Left cardiac atrium (tissue), 4 donors: ENCODE data around the gene SLC2A2. TPM values are rescaled to one million over a fixed set of nuclear protein-coding genes. Genes with fewer than 3 reads are reported as not detected.

ENCODE experiments used
- ATAC-seq, 2 donors: fragments of 200-7000 bp; cut with Tn5 transposase; one replicate each; pipeline ENCODE4 v1.9.1; 2020; ENCODE audit warnings: mild to moderate bottlenecking in 2 of 2, moderate library complexity in 2 of 2
- DNase-seq: peaks from one replicate; pipeline ENCODE4 v3.0.0-alpha.2; 2020
- intact Hi-C, 2 donors: fragments of 100-400 bp; cut with DNase I; formaldehyde crosslinking; loops; one replicate each; pipeline versions ENCODE4 v1.14.1 to v1.15.1; 2022 to 2023
- total RNA-seq, 2 donors: library from RNA; stranded (reverse); fragmentation: NEBNext Ultra II Directional; extraction: Animal tissue kit (Norgen Biotek cat#: 25700); gene quantifications; one replicate each; pipeline ENCODE4 v1.2.1, GENCODE V29; 2021
- donor health status: DM: no; HTN: yes; CAD: no.
- donor health status: DM: no; HTN: yes; CAD: no; lungs with severe emphysema.
- donor health status: DM: yes; HTN: yes; CAD: no.
- donor health status: Dilated cardiomyopathy.

The SLC2A2 gene
- total RNA-seq, 2 donors from 2014 or later, result not detected

DNA sequence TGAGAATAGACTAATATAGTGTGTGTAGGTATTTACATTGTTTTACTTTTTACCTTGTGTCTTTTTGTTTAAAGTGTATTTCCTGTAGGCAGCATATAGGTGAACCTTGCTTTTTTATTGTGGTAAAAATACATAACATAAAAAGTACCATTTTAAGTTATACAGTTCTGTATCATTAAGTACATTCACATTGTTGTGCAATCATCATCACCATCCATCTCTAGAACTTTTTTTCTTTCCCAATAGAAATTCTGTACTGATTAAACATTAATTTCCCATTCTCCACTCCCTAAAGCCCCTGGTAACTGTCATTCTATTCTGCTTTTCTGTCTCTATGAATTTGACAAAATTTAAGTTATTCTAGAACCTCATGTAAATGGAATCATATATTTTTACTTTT is 69.9 kb downstream of the SLC2A2 start:
- ATAC-seq (no peak), DNase-seq (no peak)
- intact Hi-C loops, result no loop called here

DNA sequence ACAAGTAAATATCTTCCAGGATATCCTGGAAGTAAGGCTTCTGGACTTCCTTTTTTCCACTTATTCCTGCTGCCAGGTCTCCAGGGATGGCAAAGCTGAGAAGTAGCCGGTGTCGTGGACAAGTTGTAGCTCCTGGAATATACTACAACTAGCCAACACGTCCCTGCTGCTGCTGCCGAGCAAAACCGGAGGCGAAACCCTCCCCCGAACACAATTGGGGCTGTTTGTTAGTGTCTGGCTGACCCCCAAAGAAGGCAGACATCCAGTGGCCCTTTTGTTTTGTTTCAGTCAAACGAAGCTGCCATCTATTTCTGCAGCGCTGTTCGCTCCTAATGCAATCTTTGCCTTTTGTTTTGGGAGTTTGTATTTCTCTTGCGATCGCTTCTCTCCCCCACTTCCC is 72.8 kb downstream of the SLC2A2 start:
- DNase-seq, result no peak
- intact Hi-C loops, result no loop called here
- ATAC-seq, result no peak

DNA sequence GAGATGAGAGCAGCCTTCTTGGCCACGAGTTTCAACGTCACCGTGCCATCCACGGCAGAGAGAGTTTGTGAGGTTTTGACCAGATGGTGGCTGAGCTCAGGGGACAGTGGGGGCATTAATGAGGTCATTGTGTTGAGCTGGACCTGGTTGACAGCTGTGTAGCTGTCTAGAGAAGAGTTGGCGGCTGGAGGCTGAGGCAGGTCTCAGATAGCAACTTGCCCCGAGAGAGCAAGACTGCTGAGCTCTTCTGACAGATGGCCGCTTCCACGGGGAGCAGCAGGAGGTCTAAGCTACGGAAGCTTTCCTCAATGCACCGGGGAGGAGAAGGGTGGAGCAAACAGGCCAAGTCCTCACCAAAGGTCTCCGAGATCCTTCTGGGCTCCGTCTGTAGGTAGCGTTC is 73.3 kb downstream of the SLC2A2 start:
- no peak for DNase-seq
- no peak for ATAC-seq
- intact Hi-C loops, result no loop called here

DNA sequence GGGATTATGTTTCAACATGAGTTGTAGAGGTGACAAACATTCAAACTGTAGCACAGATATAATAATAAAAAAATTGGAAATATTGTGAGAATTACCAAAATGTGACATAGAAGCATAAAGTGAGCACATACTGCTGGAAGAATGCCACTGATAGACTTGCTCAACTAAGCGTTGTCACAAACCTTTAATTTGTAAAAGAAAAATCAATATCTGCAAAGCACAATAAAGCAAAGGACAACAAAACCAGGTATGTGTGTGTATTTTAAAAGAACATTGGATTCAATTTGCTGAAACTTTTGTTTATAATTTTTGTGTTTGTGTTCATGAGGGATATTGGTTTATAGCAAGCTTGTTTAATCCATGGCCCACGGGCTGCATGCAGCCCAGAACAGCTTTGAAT is 77.3 kb downstream of the SLC2A2 start:
- intact Hi-C loops, result no loop called here
- DNase-seq, result no peak
- no peak for ATAC-seq

DNA sequence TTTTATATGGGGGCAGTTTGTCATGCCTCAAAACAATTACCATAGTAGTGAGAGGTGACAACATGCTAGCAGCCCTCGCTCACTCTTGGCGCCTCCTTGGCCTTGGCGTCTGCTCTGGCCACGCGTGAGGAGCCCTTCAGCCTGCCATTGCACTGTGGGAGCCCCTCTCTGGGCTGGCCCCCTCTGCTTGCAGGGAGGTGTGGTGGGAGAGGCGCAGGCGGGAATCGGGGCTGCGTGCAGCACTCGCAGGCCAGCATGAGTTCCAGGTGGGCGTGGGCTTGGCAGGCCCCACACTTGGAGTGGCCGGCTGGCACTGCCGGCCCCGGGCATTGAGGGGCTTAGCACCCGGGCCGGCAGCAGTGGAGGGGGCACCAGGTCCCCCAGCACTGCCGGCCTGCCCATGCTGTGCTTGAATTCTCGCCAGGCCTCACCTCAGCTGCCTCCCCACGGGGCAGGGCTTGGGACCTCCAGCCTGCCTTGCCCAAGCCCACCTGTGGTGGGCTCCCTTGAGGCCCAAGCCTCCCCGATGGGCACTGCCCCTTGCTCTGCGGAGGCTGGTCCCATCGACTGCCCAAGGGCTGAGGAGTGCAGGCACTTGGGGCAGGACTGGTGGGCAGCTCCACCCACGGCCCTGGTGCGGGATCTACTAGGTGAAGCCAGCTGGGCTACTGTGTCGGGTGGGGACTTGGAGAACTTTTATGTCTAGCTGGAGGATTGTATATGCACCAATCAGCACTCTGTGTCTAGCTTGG is 79.3 kb downstream of the SLC2A2 start:
- DNase-seq, result no peak
- intact Hi-C loops, result no loop called here
- ATAC-seq, result no peak

Other genes with a start within 250 kb of the SLC2A2 start
- 10 to 100 TPM; 19.4 to 43.2 TPM for gene RPL22L1, start 156.5 kb downstream of the SLC2A2 start, total RNA-seq
- gene EIF5A2, start 118.1 kb downstream of the SLC2A2 start, total RNA-seq, result 10 to 100 TPM in 1 of 2 donors, 1 to 10 TPM in 1; 8.5 to 13.0 TPM